Measurements from ENCODE around the gene RBM44.
"Not testable (repeated sequence)": the region's sequence is repeated elsewhere in the genome, so short reads cannot be mapped to it uniquely, and the experiment has no call there.

GRCh38 chr2:237783678-237784077 lies 14.9 kb upstream of the RBM44 start:
- not testable (repeated sequence) for TF ChIP-seq POLR2A (IDR thresholded peaks at IDR 0.05; ENCODE audit: extremely low read depth, insufficient read length)
- TF ChIP-seq, protein P1, sequence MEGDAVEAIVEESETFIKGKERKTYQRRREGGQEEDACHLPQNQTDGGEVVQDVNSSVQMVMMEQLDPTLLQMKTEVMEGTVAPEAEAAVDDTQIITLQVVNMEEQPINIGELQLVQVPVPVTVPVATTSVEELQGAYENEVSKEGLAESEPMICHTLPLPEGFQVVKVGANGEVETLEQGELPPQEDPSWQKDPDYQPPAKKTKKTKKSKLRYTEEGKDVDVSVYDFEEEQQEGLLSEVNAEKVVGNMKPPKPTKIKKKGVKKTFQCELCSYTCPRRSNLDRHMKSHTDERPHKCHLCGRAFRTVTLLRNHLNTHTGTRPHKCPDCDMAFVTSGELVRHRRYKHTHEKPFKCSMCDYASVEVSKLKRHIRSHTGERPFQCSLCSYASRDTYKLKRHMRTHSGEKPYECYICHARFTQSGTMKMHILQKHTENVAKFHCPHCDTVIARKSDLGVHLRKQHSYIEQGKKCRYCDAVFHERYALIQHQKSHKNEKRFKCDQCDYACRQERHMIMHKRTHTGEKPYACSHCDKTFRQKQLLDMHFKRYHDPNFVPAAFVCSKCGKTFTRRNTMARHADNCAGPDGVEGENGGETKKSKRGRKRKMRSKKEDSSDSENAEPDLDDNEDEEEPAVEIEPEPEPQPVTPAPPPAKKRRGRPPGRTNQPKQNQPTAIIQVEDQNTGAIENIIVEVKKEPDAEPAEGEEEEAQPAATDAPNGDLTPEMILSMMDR (IDR thresholded peaks at IDR 0.05; ENCODE audit: low read depth, low read length), result not testable (repeated sequence)
- TF ChIP-seq, protein P2, sequence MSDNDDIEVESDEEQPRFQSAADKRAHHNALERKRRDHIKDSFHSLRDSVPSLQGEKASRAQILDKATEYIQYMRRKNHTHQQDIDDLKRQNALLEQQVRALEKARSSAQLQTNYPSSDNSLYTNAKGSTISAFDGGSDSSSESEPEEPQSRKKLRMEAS (IDR thresholded peaks at IDR 0.05; ENCODE audit: low read depth, low read length), result not testable (repeated sequence)

Measured in NB4 (cell line).